K562 (cell line): ENCODE measurements around the gene PAQR7. TPM values are rescaled to one million over a fixed set of nuclear protein-coding genes. Genes with fewer than 3 reads are reported as not detected.

Source experiments
- ATF6 ChIP-seq: sonication (generic); formaldehyde crosslinking; IDR thresholded peaks from 2 replicates; pipeline ENCODE4 v1.4.0; 2020; ENCODE audit warnings: mild to moderate bottlenecking, missing genetic modification reagents
- CUX1 ChIP-seq: fragments of 200-800 bp; sonication (Bioruptor generic); IDR thresholded peaks from 2 replicates; pipeline ENCODE4 v1.6.1; 2016; ENCODE audit warnings: missing genetic modification characterization, missing compliant biosample characterization
- DACH1 ChIP-seq: fragments of 450-650 bp; IDR thresholded peaks from 2 replicates; pipeline ENCODE4 v1.6.1; 2018; ENCODE audit not compliant: partially characterized antibody
- ESRRA ChIP-seq: fragments of 450-650 bp; IDR thresholded peaks from 2 replicates; pipeline ENCODE4 v1.6.1; 2014; ENCODE audit warnings: low read depth, mild to moderate bottlenecking, moderate library complexity, borderline replicate concordance
- FOXJ3 ChIP-seq: sonication (generic); formaldehyde crosslinking; IDR thresholded peaks from 2 replicates; pipeline ENCODE4 v1.4.0; 2020; ENCODE audit warnings: mild to moderate bottlenecking, missing genetic modification reagents
- GABPB1 ChIP-seq: sonication (generic); formaldehyde crosslinking; IDR thresholded peaks from 2 replicates; pipeline ENCODE4 v1.8.0; 2022; ENCODE audit warnings: mild to moderate bottlenecking, missing genetic modification reagents
- JUN ChIP-seq, 2 experiments: sonication (generic) in 1 of 2; formaldehyde crosslinking in 1 of 2; IDR thresholded peaks; 2 replicates each; pipeline versions ENCODE4 v1.6.1 to v1.8.0; 2012 to 2022; ENCODE audit warnings: borderline replicate concordance in 2 of 2, mild to moderate bottlenecking in 2 of 2, improper control_type of control experiment in 1 of 2, low read depth in 1 of 2, low read length in 1 of 2, missing genetic modification reagents in 1 of 2
- KDM4B ChIP-seq, 2 experiments: fragments of 450-650 bp in 1 of 2; sonication (generic) in 1 of 2; IDR thresholded peaks; 2 replicates each; pipeline ENCODE4 v1.6.1; 2016 to 2017; ENCODE audit warnings: borderline replicate concordance in 2 of 2, antibody characterized with exemption in 1 of 2, low read depth in 1 of 2, mild to moderate bottlenecking in 1 of 2
- LCOR ChIP-seq: sonication (generic); formaldehyde crosslinking; IDR thresholded peaks from 2 replicates; pipeline ENCODE4 v1.8.0; 2022; ENCODE audit warnings: mild to moderate bottlenecking, missing genetic modification reagents
- MBD2 ChIP-seq: sonication (generic); IDR thresholded peaks from 2 replicates; pipeline ENCODE4 v1.6.1; 2016; ENCODE audit warnings: low read depth, borderline replicate concordance
- MNT ChIP-seq, 2 experiments: fragments of 450-650 bp; conservative IDR thresholded peaks; 2 replicates each; pipeline ENCODE4 v1.6.1; 2017; ENCODE audit warnings: mild to moderate bottlenecking in 2 of 2, moderate library complexity in 2 of 2
- MYNN ChIP-seq, 2 experiments: sonication (generic); formaldehyde crosslinking in 1 of 2; IDR thresholded peaks; 2 replicates each; pipeline versions ENCODE4 v1.5.0 to v1.6.1; 2016 to 2020; ENCODE audit warnings: antibody characterized with exemption in 1 of 2, missing genetic modification reagents in 1 of 2
- PHF20 ChIP-seq: fragments of 450-650 bp; IDR thresholded peaks from 2 replicates; pipeline ENCODE4 v1.6.1; 2018; ENCODE audit not compliant: partially characterized antibody
- RBBP5 ChIP-seq: fragments of 200-600 bp; sonication (generic); IDR thresholded peaks from 2 replicates; pipeline ENCODE4 v1.6.1; 2012; ENCODE audit warnings: borderline replicate concordance, mild to moderate bottlenecking, low read length, control low read depth, inconsistent platforms; ENCODE audit not compliant: insufficient read depth, poor library complexity, severe bottlenecking
- RFX7 ChIP-seq: fragments of 250-450 bp; sonication (Bioruptor Pico); IDR thresholded peaks from 2 replicates; pipeline ENCODE4 v1.5.1; 2021; ENCODE audit warnings: mild to moderate bottlenecking
- RNF2 ChIP-seq: sonication (generic); IDR thresholded peaks from 2 replicates; pipeline ENCODE4 v1.6.1; 2016
- SP1 ChIP-seq: sonication (generic); formaldehyde crosslinking; IDR thresholded peaks from 2 replicates; pipeline ENCODE4 v1.8.1; 2022; ENCODE audit warnings: mild to moderate bottlenecking, missing genetic modification reagents
- ZNF12 ChIP-seq: sonication (generic); formaldehyde crosslinking; IDR thresholded peaks from 2 replicates; pipeline ENCODE4 v1.4.0; 2020; ENCODE audit warnings: mild to moderate bottlenecking, missing genetic modification reagents
- polyA plus RNA-seq, 8 experiments: library from polyadenylated mRNA; depleted of rRNA in 4 of 8; stranded (reverse) in 5 of 8; unstranded in 3 of 8; fragments of >200 nt; fragmentation: Nextera tagmentation in 2 of 8; fragmentation: Illumina TruSeq in 1 of 8; extraction: Ambion mirVana in 2 of 8; extraction: Trizol in 1 of 8; gene quantifications; 2 replicates each; pipeline versions ENCODE4 v1.2.1 to v1.2.3, GENCODE V29; 2011 to 2014; ENCODE audit warnings: inconsistent platforms in 1 of 8, missing spikeins in 1 of 8
- total RNA-seq, 7 experiments: library from RNA; depleted of rRNA in 6 of 7; stranded (reverse); fragments of >200 nt in 6 of 7; fragmentation: Illumina TruSeq in 2 of 7; extraction: Trizol in 2 of 7; gene quantifications; 2 replicates each; pipeline versions ENCODE4 v1.2.1 to v1.2.3, GENCODE V29; 2011 to 2021; ENCODE audit warnings: low replicate concordance in 1 of 7

The PAQR7 gene
- total and polyA plus RNA-seq, 9 of the 15 experiments (the other 6 are each of a cell fraction or from before 2014, with no cell fraction given) = 1.1 to 5.2 (median 2.6) TPM

GRCh38 chr1:25819491-25820246 is 55.8 kb downstream of the PAQR7 start, which contains the start of gene MTFR1L (continued):
- TF ChIP-seq ATF6 (CRISPR knock-in tag) (peak; percentile 83), PHF20 (peak; percentile 65), RNF2 (peak; percentile 70), JUN (IDR thresholded peaks at IDR 0.05; ENCODE audit: borderline replicate concordance, low read depth, low read length) (0 out of 2 replicates have a peak, but pooled peaks have one; percentile 18), JUN (CRISPR knock-in tag; IDR thresholded peaks at IDR 0.05; ENCODE audit: borderline replicate concordance) (peak; percentile 94; the same call in 1 of the 2 replicates), ESRRA (peak; percentile 99), SP1 (peak; percentile 94), CUX1 (CRISPR knock-in tag) (no peak), MNT (conservative IDR thresholded peaks at IDR 0.05) (peak; percentile 41 to 78; a peak in 2 of 4 replicates), RFX7 (CRISPR knock-in tag) (no peak), MBD2 (peak; percentile 51; the same call in 1 of the 2 replicates), ZNF12 (CRISPR knock-in tag) (no peak), KDM4B (IDR thresholded peaks at IDR 0.05; ENCODE audit: borderline replicate concordance in 2 of 2, low read depth in 1 of 2) (peak in 1 of 2 experiments; percentile 69; a peak in 1 of 4 replicates), LCOR (peak; percentile 49; the same call in 1 of the 2 replicates), DACH1 (peak; percentile 20), GABPB1 (peak; percentile 94), MYNN (IDR thresholded peaks at IDR 0.05) (peak; percentile 49; the same call in 1 of the 2 replicates), MYNN (CRISPR knock-in tag; IDR thresholded peaks at IDR 0.05) (no peak), FOXJ3 (CRISPR knock-in tag) (0 out of 2 replicates have a peak, but pooled peaks have one; percentile 48), RBBP5 (peak; percentile 92)
